Natural killer cell (primary cell): ENCODE measurements around the gene LSM4. TPM values are rescaled to one million over a fixed set of nuclear protein-coding genes. Genes with fewer than 3 reads are reported as not detected.

Source experiments
- ATAC-seq, 3 donors: fragments of 150-1000 bp in 2 of 3; fragments of 200-7000 bp in 1 of 3; cut with Tn5 transposase; 1 replicate in 1 of 3; 2 replicates in 2 of 3; pipeline ENCODE4 v1.10.0; 2021; ENCODE audit warnings: mild to moderate bottlenecking in 2 of 3, moderate library complexity in 2 of 3
- DNase-seq, 2 donors: peaks; one replicate each; pipeline versions ENCODE4 v3.0.0 to v3.0.0-alpha.2; 2013 to 2021; ENCODE audit warnings: mixed read lengths in 1 of 2
- H3K27ac ChIP-seq: one replicate; pipeline ENCODE4 v1.5.1; 2013; ENCODE audit warnings: mild to moderate bottlenecking, low read length
- H3K27me3 ChIP-seq: one replicate; pipeline ENCODE4 v1.6.1; 2013; ENCODE audit warnings: low read length; ENCODE audit not compliant: control insufficient read depth, insufficient read depth
- H3K36me3 ChIP-seq: one replicate; pipeline ENCODE4 v1.6.1; 2013; ENCODE audit warnings: low read length; ENCODE audit not compliant: control insufficient read depth, insufficient read depth
- H3K4me1 ChIP-seq: one replicate; pipeline ENCODE4 v1.6.1; 2013; ENCODE audit warnings: low read length; ENCODE audit not compliant: control insufficient read depth, insufficient read depth
- H3K4me3 ChIP-seq: one replicate; pipeline ENCODE4 v1.5.1; 2013; ENCODE audit warnings: low read length
- H3K9me3 ChIP-seq: one replicate; pipeline ENCODE4 v1.6.1; 2013; ENCODE audit warnings: low read length; ENCODE audit not compliant: control insufficient read depth, insufficient read depth
- H3K27ac Mint-ChIP-seq, 2 donors: one replicate each; pipeline ENCODE4 v1.8.0; 2022; ENCODE audit warnings: mild to moderate bottlenecking in 2 of 2, mixed read lengths in 2 of 2, moderate library complexity in 1 of 2
- H3K27me3 Mint-ChIP-seq, 2 donors: one replicate each; pipeline ENCODE4 v1.8.0; 2022; ENCODE audit warnings: low read depth in 2 of 2, mixed read lengths in 2 of 2
- H3K36me3 Mint-ChIP-seq: one replicate; pipeline ENCODE4 v1.8.0; 2022; ENCODE audit warnings: mixed read lengths
- H3K4me1 Mint-ChIP-seq, 2 donors: one replicate each; pipeline ENCODE4 v1.8.0; 2022; ENCODE audit warnings: mixed read lengths in 2 of 2
- H3K4me3 Mint-ChIP-seq: one replicate; pipeline ENCODE4 v1.8.0; 2022; ENCODE audit warnings: mild to moderate bottlenecking, moderate library complexity, mixed read lengths
- H3K9me3 Mint-ChIP-seq, 2 donors: one replicate each; pipeline ENCODE4 v1.8.0; 2022; ENCODE audit warnings: mixed read lengths in 2 of 2
- CTCF ChIP-seq: fragments of 200-600 bp; IDR thresholded peaks from one replicate; pipeline ENCODE4 v1.8.0; 2022; ENCODE audit warnings: antibody characterized with exemption
- WGBS: methylation state at CpG from one replicate; pipeline ENCODE4 v1.1.7; 2013; ENCODE audit warnings: missing lambda C conversion rate; ENCODE audit not compliant: insufficient coverage; 5-methylcytosine and 5-hydroxymethylcytosine counted together
- intact Hi-C: fragments of 100-400 bp; cut with micrococcal nuclease; formaldehyde crosslinking; loops from one replicate; pipeline ENCODE4 v1.14.2; 2022
- total RNA-seq, 4 donors: library from RNA; stranded (reverse); fragments of 120-200 nt in 1 of 4; gene quantifications; one replicate each; pipeline versions ENCODE4 v1.2.3 to v1.2.4, GENCODE V29; 2013 to 2022

The LSM4 gene
- total RNA-seq, 3 donors from 2014 or later (not counting 1 experiment from before 2014, with no cell fraction given) = 42.4 to 60.8 (median 44.8) TPM

- ATAC-seq = no peak
- H3K4me1 Mint-ChIP-seq = no peaks in the 10 kb centered on the region
Observed at GRCh38 chr19:18259893-18260292, 63.0 kb downstream of the LSM4 start.

GRCh38 chr19:18257503-18258470 is 65.1 kb downstream of the LSM4 start:
- H3K27me3 ChIP-seq = no peaks in the 10 kb centered on the region
- H3K36me3 ChIP-seq = no peaks in the 10 kb centered on the region
- no peak for TF ChIP-seq CTCF
- no peak overlapping the region for H3K27ac ChIP-seq
- DNase-seq (peak in 1 of 2 donors; percentile 15), ATAC-seq (no peak)
- H3K4me1 ChIP-seq = peaks cover 14% of the 10 kb centered on the region
- WGBS = 94% methylated on average over 55 of the region's 55 CpGs
- Mint-ChIP-seq H3K4me1 (no peaks in the 10 kb centered on the region), H3K9me3 (no peaks in the 10 kb centered on the region), H3K4me3 (no peak overlapping the region), H3K27me3 (peaks cover 5 to 16% of the 10 kb centered on the region in 2 donors), H3K36me3 (no peaks in the 10 kb centered on the region), H3K27ac (no peak overlapping the region)
- intact Hi-C loops = no loop called here
- H3K4me3 ChIP-seq = no peak overlapping the region
- H3K9me3 ChIP-seq = no peaks in the 10 kb centered on the region

More at GRCh38 chr19:18259893-18260292, 63.0 kb downstream of the LSM4 start:
- H3K27ac ChIP-seq = no peak overlapping the region
- WGBS = 86% methylated on average over 4 of the region's 4 CpGs
- Mint-ChIP-seq H3K36me3 (no peaks in the 10 kb centered on the region), H3K4me3 (no peak overlapping the region), H3K27ac (no peak overlapping the region), H3K9me3 (no peaks in the 10 kb centered on the region), H3K27me3 (peaks cover 0 to 2% of the 10 kb centered on the region in 2 donors)
- H3K36me3 ChIP-seq = peaks cover 6% of the 10 kb centered on the region
- H3K4me1 ChIP-seq = no peaks in the 10 kb centered on the region
- intact Hi-C loops = no loop called here
- no peak overlapping the region for H3K4me3 ChIP-seq
- no peaks in the 10 kb centered on the region for H3K27me3 ChIP-seq
- DNase-seq = peak in 1 of 2 donors; percentile 17
- H3K9me3 ChIP-seq = no peaks in the 10 kb centered on the region
- TF ChIP-seq CTCF = no peak

Other genes starting within 250 kb of the LSM4 start
- 100 to 1,000 TPM in 1 of 3 donors, 10 to 100 TPM in 2; 90.1 to 105 (median 95.7) TPM for gene IL12RB1, start 236.1 kb downstream of the LSM4 start, total RNA-seq
- gene MAST3, start 225.3 kb downstream of the LSM4 start, total RNA-seq = 100 to 1,000 TPM in 2 of 3 donors, 10 to 100 TPM in 1; 84.5 to 101 (median 101) TPM
- gene PIK3R2, start 169.9 kb downstream of the LSM4 start, total RNA-seq = 10 to 100 TPM; 12.3 to 26.4 (median 16.0) TPM
- gene IFI30, start 149.3 kb downstream of the LSM4 start, total RNA-seq = 100 to 1,000 TPM in 1 of 3 donors, 10 to 100 TPM in 2; 38.2 to 109 (median 89.5) TPM
- gene MPV17L2, start 129.9 kb downstream of the LSM4 start, total RNA-seq = 1 to 10 TPM; 4.1 to 5.6 (median 4.5) TPM
- 1 to 10 TPM; 5.2 to 7.8 (median 7.6) TPM for gene RAB3A, start 119.0 kb downstream of the LSM4 start, total RNA-seq
- gene PDE4C, start 96.6 kb downstream of the LSM4 start, total RNA-seq = not detected
- 10 to 100 TPM; 13.7 to 19.4 (median 15.6) TPM for gene IQCN, start 48.6 kb downstream of the LSM4 start, total RNA-seq
- gene JUND, start 41.5 kb downstream of the LSM4 start, total RNA-seq = 1,000 to 10,000 TPM; 1,182 to 2,122 (median 1,520) TPM
- 10 to 100 TPM; 69.1 to 73.3 (median 71.0) TPM for gene PGPEP1, start 17.5 kb upstream of the LSM4 start, total RNA-seq
- 1 to 10 TPM in 1 of 3 donors, under 1 TPM in 1, not detected in 1; 0.85 to 1.5 TPM for gene GDF15, start 63.1 kb upstream of the LSM4 start, total RNA-seq
- 10 to 100 TPM in 2 of 3 donors, 1 to 10 TPM in 1; 3.9 to 28.2 (median 12.0) TPM for gene LRRC25, start 74.5 kb upstream of the LSM4 start, total RNA-seq
- gene SSBP4, start 96.3 kb upstream of the LSM4 start, total RNA-seq = 100 to 1,000 TPM; 137 to 169 (median 158) TPM
- gene ISYNA1, start 115.1 kb upstream of the LSM4 start, total RNA-seq = 10 to 100 TPM; 39.7 to 53.6 (median 40.1) TPM
- 10 to 100 TPM; 61.1 to 64.3 (median 63.8) TPM for gene ELL, start 199.0 kb upstream of the LSM4 start, total RNA-seq
- 100 to 1,000 TPM; 149 to 179 (median 162) TPM for gene FKBP8, start 220.5 kb upstream of the LSM4 start, total RNA-seq
- 10 to 100 TPM; 83.2 to 88.8 (median 86.9) TPM for gene KXD1, start 234.8 kb upstream of the LSM4 start, total RNA-seq
- gene UBA52, start 248.8 kb upstream of the LSM4 start, total RNA-seq = 1,000 to 10,000 TPM; 1,016 to 1,271 (median 1,271) TPM